ENCODE measurements around the gene ABHD17B. TPM values are rescaled to one million over a fixed set of nuclear protein-coding genes. Genes with fewer than 3 reads are reported as not detected.

ABHD17B gene
- total RNA-seq, 3 donors from 2014 or later (not counting 1 experiment from before 2014, with no cell fraction given) = 28.7 to 34.4 (median 30.3) TPM

DNA sequence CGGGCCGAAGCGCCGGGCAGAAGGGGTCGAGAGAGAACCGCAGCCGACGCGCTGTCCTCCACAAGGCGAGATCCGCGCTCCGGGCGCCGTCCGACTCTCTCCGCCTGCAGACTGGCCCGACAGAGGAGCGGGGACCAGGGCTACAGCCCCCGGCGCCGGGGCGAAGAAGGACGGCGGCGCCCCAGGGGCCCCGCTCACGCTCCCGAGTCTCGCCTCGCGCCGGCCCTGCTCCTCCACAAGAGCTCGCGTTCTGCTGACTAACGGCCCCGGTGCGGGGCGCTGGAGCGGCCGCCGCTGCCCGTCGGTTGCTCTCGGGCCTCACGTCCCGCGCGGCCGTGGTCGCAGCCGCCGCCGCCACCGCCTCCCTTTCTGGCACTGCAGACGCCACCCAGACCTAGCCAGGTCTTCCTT, 338 bp downstream of the ABHD17B start:
- Histone ChIP-seq H3K27ac (ENCODE audit: low read length) (peak overlapping the region; percentile 80), H3K4me1 (ENCODE audit: control insufficient read depth, insufficient read depth, low read length) (peaks cover 12% of the 10 kb centered on the region), H3K9me3 (ENCODE audit: control insufficient read depth, insufficient read depth, low read length) (no peaks in the 10 kb centered on the region), H3K27me3 (ENCODE audit: control insufficient read depth, insufficient read depth, low read length) (no peaks in the 10 kb centered on the region), H3K36me3 (ENCODE audit: control insufficient read depth, insufficient read depth, low read length) (no peaks in the 10 kb centered on the region), H3K4me3 (ENCODE audit: low read length) (peak overlapping the region; percentile 62)
- Mint-ChIP-seq H3K36me3 (no peaks in the 10 kb centered on the region), H3K27me3 (ENCODE audit: low read depth in 2 of 2) (no peaks in the 10 kb centered on the region), H3K4me3 (peak overlapping the region; percentile 100), H3K27ac (peak overlapping the region; percentile 97), H3K4me1 (peaks cover 57 to 67% of the 10 kb centered on the region in 2 donors), H3K9me3 (no peaks in the 10 kb centered on the region)
- TF ChIP-seq, protein P1, sequence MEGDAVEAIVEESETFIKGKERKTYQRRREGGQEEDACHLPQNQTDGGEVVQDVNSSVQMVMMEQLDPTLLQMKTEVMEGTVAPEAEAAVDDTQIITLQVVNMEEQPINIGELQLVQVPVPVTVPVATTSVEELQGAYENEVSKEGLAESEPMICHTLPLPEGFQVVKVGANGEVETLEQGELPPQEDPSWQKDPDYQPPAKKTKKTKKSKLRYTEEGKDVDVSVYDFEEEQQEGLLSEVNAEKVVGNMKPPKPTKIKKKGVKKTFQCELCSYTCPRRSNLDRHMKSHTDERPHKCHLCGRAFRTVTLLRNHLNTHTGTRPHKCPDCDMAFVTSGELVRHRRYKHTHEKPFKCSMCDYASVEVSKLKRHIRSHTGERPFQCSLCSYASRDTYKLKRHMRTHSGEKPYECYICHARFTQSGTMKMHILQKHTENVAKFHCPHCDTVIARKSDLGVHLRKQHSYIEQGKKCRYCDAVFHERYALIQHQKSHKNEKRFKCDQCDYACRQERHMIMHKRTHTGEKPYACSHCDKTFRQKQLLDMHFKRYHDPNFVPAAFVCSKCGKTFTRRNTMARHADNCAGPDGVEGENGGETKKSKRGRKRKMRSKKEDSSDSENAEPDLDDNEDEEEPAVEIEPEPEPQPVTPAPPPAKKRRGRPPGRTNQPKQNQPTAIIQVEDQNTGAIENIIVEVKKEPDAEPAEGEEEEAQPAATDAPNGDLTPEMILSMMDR (IDR thresholded peaks at IDR 0.05) = no peak
- no peak for DNase-seq
- under 1% methylated on average over 56 of the region's 56 CpGs for WGBS (ENCODE audit: insufficient coverage)
- intact Hi-C loops (cut with micrococcal nuclease) = loop anchor here (2.0 to 5.0 kb wide), 4 partner anchors 14 to 452 kb away; no protein-coding TSS in a partner anchor
- ATAC-seq = peak in 2 of 3 donors; percentile 24 to 33

DNA sequence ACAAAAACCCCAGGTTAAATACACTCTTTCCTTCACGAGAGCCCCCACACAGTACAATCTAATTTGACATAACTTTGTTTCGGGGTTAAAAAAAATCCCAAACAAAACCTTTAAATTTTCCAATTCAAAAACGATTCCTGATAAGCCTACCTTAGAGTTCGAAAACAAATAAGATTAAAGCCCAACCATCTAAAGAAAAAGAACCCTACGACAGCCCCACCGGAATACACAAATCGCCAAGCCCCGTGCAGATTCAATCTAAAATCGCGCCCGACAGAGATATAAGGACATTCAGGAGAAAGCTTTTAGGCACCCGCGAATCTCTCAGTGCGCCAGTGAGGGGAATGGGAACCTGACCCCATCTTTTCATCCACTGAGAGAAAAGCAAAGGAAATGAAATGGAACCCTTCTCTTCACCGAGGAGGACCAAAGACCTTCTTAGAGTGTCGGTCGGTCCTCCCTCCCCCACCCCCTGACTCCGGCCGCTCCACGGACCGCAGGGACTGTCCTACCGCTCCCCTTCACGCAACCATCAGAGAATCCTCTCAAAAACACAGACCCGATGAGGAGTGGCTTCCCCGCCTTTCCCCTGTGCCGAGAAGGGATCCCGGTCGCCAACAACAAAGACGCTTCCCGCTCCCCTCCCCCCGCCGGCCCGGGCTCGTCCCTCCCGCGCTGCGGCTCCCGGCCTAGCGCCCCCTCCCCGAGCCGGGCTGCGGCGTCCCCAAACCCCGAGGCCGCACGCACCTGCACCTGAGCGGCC, 925 bp downstream of the ABHD17B start:
- H3K36me3 Mint-ChIP-seq = no peaks in the 10 kb centered on the region
- DNase-seq = peak; percentile 35 to 49
- H3K9me3 Mint-ChIP-seq = no peaks in the 10 kb centered on the region
- Histone ChIP-seq H3K27me3 (ENCODE audit: control insufficient read depth, insufficient read depth, low read length) (no peaks in the 10 kb centered on the region), H3K4me1 (ENCODE audit: control insufficient read depth, insufficient read depth, low read length) (peaks cover 12% of the 10 kb centered on the region), H3K9me3 (ENCODE audit: control insufficient read depth, insufficient read depth, low read length) (no peaks in the 10 kb centered on the region), H3K36me3 (ENCODE audit: control insufficient read depth, insufficient read depth, low read length) (no peaks in the 10 kb centered on the region), H3K27ac (ENCODE audit: low read length) (peak overlapping the region; percentile 80), H3K4me3 (ENCODE audit: low read length) (peak overlapping the region; percentile 62)
- ATAC-seq = no peak
- intact Hi-C loops (cut with micrococcal nuclease) = loop anchor here (2.0 to 5.0 kb wide), 4 partner anchors 13 to 452 kb away; no protein-coding TSS in a partner anchor
- TF ChIP-seq, protein P1 (IDR thresholded peaks at IDR 0.05) = no peak
- peak overlapping the region; percentile 97 for H3K27ac Mint-ChIP-seq
- H3K4me1 Mint-ChIP-seq = peaks cover 54 to 68% of the 10 kb centered on the region in 2 donors
- peak overlapping the region; percentile 100 for H3K4me3 Mint-ChIP-seq
- WGBS (ENCODE audit: insufficient coverage) = under 1% methylated on average over 47 of the region's 47 CpGs
- no peaks in the 10 kb centered on the region for H3K27me3 Mint-ChIP-seq (ENCODE audit: low read depth in 2 of 2)

DNA sequence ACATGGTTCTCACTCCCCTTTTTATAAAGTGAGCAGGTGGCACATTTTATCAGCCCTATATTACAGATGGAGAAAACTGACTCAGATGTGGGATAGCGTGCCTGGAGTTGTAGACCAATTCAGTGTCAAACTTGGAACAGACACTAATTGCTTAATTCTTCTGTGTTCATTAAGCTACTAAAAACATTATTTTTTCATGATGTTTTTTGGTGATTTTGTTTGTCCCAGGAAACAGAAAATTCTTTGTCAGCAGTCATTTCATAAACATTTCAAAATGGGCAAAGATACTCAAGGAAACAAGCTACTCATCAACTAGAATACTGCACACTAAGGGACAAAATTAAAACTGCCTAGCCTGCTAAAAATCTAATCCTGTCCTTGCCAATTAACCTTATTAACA, 2.2 kb downstream of the ABHD17B start:
- Mint-ChIP-seq H3K27ac (peak overlapping the region; percentile 97), H3K4me1 (peaks cover 47 to 72% of the 10 kb centered on the region in 2 donors), H3K27me3 (ENCODE audit: low read depth in 2 of 2) (no peaks in the 10 kb centered on the region), H3K9me3 (no peaks in the 10 kb centered on the region), H3K36me3 (no peaks in the 10 kb centered on the region), H3K4me3 (peak overlapping the region; percentile 100)
- Histone ChIP-seq H3K4me1 (ENCODE audit: control insufficient read depth, insufficient read depth, low read length) (peaks cover 12% of the 10 kb centered on the region), H3K27me3 (ENCODE audit: control insufficient read depth, insufficient read depth, low read length) (no peaks in the 10 kb centered on the region), H3K9me3 (ENCODE audit: control insufficient read depth, insufficient read depth, low read length) (no peaks in the 10 kb centered on the region), H3K4me3 (ENCODE audit: low read length) (no peak overlapping the region), H3K27ac (ENCODE audit: low read length) (no peak overlapping the region), H3K36me3 (ENCODE audit: control insufficient read depth, insufficient read depth, low read length) (no peaks in the 10 kb centered on the region)
- WGBS (ENCODE audit: insufficient coverage) = no CpG with 5 or more reads among the region's 1 CpG
- ATAC-seq (no peak), DNase-seq (no peak)
- intact Hi-C loops (cut with micrococcal nuclease) = no loop called here
- TF ChIP-seq, protein P1 (IDR thresholded peaks at IDR 0.05) = no peak
